HG03354 (cell line): ENCODE measurements around the gene KIF22.
"Not testable (repeated sequence)": the region's sequence is repeated elsewhere in the genome, so short reads cannot be mapped to it uniquely, and the experiment has no call there.

ENCODE experiments used
- ATAC-seq: cut with Tn5 transposase; IDR thresholded peaks from one replicate; pipeline ENCODE4 v1.9.1; 2021; ENCODE audit warnings: mild to moderate bottlenecking; ENCODE audit not compliant: unreplicated experiment, poor library complexity, severe bottlenecking

Gene KIF22

DNA sequence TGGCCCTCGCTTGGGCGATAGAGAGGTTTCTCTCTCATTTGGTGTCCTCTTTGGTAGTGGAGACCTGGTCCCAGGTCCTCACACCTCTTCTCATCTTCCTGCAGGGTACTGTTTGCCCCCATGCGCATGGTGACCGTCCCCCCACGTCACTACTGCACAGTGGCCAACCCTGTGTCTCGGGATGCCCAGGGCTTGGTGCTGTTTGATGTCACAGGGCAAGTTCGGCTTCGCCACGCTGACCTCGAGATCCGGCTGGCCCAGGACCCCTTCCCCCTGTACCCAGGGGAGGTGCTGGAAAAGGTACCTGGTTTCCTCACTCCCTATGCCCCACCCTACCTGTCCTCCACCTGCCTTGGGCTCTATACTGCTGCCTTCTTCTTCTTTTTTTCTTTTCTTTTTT, 40.2 kb downstream of the KIF22 start:
- no peak for ATAC-seq

- no peak for ATAC-seq
Observed at GRCh38 chr16:29831490-29831889, 40.9 kb downstream of the KIF22 start.

DNA sequence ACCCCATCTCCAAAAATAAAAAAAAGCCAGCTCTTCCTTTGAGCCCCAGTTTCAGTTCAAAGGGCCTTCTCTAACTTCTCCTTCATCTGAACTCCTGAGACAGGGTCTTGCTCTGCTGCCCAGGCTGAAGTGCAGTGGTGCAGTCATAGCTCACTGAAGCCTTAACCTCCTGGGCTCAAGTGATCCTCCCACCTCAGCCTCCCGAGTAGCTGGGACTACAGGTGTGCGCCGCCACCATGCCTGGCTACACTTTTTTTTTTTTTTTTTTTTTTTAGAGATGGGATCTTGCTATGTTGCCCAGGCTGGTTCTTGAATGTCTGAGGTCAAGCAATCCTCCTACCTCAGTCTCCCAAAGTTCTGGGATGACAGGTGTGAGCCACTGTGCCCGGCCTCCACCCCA, 42.7 kb downstream of the KIF22 start:
- ATAC-seq, result not testable (repeated sequence)

DNA sequence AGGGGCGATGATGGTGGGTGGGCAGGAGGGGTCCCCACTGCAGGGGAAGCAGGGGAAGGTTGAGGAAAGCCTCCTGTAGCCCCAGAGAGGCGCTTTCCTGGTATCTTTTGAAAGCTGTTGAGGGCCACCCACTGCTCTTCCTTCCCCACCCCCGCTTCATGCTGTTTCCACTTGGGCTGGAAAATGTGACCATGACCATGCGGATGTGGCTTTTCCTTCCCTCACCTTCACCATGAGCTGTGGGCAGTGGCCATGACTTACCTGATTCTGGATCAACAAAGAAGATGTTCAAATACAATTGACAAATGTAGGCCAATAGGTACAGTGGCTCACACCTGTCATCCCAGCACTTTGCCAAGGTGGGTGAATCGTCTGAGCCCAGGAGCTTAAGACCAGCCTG, 43.5 kb downstream of the KIF22 start:
- no peak for ATAC-seq

DNA sequence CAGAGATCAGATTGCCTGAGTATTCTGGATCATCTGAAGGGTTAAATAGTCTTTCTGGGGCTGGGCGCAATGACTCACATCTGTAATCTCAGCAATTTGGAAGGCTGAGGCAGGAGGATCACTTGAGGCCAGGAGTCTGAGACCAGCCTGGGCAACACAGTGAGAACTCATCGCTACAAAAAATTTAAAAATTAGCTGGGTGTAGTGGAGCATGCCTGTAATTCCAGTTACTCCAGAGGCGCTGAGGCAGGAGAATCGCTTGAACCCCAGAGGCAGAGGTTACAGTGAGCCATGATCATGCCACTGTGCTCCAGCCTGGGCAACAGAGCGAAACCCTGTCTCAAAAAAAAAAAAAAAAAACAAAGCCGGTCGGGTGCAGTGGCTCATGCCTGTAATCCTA, 45.4 kb downstream of the KIF22 start:
- ATAC-seq, result no peak

DNA sequence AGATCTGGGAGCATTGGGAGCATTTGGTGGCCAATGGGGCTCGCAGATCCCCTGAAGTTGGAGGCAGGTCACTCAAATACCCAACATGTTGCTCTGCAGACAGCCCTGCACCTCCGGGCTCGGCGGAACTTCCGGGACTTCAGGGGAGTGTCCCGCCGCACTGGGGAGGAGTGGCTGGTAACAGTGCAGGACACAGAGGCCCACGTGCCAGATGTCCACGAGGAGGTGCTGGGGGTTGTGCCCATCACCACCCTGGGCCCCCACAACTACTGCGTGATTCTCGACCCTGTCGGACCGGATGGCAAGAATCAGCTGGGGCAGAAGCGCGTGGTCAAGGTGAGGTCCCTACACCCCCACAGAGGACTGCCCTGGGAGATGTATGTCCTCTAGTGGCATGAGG, 46.1 kb downstream of the KIF22 start:
- no peak for ATAC-seq

DNA sequence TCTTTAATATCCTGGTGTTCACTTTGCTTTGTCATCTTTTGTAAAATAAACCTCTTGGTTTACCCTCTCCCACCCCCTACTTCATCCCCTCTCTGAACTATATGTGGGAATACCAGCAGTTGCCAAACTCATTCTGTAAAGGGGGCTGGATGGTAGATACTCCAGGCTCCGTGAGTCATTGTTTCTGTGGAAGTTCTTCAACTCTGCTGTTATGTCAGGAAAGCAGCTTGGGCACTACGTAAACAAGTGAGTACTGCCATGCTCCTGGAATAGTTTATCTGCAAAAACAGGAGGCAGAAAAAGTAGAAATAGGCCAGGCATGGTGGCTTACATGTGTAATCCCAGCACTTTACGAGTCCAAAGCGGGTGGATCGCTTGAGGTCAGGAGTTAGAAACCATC, 47.3 kb downstream of the KIF22 start:
- no peak for ATAC-seq

GRCh38 chr16:29839822-29840221, 49.3 kb downstream of the KIF22 start:
- ATAC-seq, result no peak

GRCh38 chr16:29840240-29840639, 49.7 kb downstream of the KIF22 start:
- no peak for ATAC-seq

GRCh38 chr16:29841631-29842030, 51.1 kb downstream of the KIF22 start:
- no peak for ATAC-seq

DNA sequence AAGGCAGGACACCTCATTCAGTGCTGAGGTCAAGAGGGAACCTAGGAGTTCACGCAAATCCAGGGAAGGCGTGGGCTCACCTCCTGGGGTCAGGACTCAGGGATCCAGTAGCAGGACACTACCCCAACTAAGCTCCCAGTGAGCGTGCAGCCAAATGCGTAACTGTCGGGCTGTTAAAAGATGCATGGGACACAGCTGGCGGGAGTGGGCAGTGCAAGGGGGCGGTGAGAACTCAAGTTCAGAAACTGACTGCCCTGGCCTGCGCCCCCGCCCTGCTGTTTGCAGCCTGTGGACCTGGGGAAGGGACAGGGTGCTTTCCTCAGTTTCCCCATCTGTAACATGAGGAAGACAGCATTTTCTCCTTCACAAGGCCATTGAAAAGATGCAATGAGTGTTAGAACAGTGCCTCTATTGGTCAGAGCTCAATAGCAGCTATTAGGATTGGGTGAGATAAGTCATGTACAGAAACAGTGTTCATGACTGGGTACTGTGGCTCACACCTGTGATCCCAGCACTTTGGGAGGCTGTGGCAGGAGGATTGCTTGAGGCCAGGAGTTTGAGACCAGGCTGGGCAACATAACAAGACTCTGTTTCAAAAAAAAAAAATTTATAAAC, 52.3 kb downstream of the KIF22 start:
- ATAC-seq, result no peak

- no peak for ATAC-seq
Observed at GRCh38 chr16:29843931-29844330, 53.4 kb downstream of the KIF22 start.

DNA sequence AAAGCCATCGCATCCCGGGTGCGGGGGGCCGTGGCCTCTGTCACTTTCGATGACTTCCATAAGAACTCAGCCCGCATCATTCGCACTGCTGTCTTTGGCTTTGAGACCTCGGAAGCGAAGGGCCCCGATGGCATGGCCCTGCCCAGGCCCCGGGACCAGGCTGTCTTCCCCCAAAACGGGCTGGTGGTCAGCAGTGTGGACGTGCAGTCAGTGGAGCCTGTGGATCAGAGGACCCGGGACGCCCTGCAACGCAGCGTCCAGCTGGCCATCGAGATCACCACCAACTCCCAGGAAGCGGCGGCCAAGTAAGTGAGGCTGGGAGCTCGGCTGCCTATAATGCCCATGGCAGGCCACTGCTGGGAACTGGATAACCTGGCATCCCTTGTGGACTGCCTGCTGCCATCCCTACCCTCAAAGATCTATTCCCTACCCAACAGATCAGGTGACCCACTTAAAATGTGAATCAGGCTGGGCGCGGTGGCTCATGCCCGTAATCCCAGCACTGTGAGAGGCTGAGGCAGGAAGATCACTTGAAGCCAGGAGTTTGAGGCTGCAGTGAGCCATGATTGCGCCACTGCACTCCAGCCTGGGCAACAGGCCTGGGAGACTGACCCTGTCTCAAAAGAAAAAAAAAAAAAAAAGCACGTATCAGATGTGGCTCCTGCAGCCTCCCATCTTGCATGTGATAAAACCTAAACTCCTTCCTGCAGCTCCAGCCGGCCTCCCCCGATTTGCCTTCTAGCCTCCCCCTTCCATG, 54.2 kb downstream of the KIF22 start:
- no peak for ATAC-seq

GRCh38 chr16:29845656-29846055, 55.1 kb downstream of the KIF22 start:
- no peak for ATAC-seq

- ATAC-seq, result no peak
Observed at GRCh38 chr16:29848420-29849297, 58.1 kb downstream of the KIF22 start.

DNA sequence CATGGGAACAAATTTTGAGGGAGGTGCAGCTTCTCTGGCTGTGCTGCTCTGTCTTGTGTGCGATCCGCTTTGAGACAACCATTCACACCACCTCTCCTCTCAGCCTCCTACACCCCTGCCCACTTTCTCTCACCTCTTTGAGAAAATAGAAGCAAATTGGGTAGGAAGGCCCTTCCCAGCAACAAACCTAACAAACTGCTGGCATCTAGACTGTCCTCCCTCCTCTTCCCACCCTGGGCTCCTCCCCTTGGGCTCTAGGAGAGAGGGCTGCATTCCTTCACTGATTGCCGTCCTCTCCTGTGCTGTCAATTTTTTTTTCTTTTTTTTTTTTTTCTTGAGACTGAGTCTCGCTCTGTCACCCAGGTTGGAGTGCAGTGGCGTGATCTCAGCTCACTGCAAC, 59.0 kb downstream of the KIF22 start:
- no peak for ATAC-seq

DNA sequence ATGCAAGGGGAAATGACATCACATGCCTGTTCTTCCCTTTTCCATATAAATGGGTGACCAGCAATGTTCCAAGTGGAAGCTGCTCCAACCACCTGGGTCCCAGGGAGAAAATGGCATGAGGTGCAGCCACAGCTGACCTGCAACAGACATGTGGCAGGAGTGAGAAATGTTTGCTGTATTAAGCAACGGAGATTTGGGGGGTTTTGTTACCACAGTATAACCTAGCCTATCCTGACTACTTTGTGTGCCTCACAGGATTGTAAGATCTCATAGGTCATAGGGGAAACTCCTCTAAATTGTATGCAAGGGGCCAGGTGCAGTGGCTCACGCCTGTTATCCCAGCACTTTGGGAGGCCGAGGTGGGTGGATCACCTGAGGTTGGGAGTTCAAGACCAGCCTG, 60.4 kb downstream of the KIF22 start:
- ATAC-seq, result no peak

DNA sequence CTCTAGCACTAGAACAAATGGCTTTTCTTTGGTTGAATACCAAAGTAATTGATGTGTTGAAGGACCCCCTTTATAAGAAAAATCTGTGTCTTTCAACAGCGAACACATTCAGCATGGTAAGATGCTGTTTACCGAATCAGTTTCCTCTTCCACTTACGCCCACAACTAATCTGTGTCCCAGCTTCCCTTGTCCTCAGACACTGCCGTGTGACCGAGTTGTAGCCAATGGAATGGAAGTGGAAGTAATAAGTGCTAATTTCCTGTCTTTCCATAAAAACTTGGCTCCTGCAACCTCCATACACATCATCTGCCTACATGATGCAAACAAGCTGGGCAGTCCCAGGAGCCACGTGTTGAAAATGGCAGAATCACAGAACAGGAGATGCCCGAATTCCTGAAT, 62.1 kb downstream of the KIF22 start:
- no peak for ATAC-seq

DNA sequence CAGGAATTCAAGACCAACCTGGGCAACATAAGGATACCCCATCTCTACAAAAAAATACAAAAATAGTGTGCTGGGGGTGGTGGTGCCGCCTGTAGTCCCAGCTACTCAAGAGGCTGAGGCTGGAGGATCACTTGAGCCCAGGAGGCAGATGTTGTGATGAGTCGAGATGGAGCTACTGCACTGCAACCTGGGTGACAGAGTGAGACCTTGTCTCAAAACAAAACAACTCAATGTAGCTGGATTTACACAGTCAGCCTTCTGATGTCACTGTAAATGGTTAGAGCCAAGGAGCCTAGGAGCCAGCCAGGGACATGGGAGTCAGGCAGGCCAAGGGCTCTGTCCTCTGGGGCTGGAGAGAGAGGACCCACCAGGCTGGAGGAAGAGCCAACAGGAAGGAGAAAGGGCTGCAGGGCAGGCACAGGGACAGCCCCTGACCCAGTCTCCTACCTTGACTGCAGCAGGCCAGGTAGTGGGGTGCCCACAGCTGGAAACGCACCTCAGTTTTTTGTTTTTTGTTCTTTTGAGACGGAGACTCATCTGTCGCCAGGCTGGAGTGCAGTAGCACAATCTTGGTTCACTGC, 64.1 kb downstream of the KIF22 start:
- no peak for ATAC-seq
